Fibroblast of villous mesenchyme (primary cell): ENCODE results near the gene C16orf92. TPM values are rescaled to one million over a fixed set of nuclear protein-coding genes. Genes with fewer than 3 reads are reported as not detected.
A peak's percentile ranks its signal among the peaks of the same experiment; 100 is the strongest.

Experiments
- DNase-seq: peaks from one replicate; pipeline ENCODE4 v3.0.0-alpha.2; 2010; ENCODE audit warnings: low read depth
- H3K4me3 ChIP-seq: 2 replicates; pipeline ENCODE4 v1.5.1; 2011; ENCODE audit warnings: low read depth, mild to moderate bottlenecking, low read length
- CTCF ChIP-seq: IDR thresholded peaks from 2 replicates; pipeline ENCODE4 v1.5.1; 2012; ENCODE audit warnings: low read depth, mild to moderate bottlenecking, low read length; ENCODE audit not compliant: insufficient read depth
- total RNA-seq: library from RNA; depleted of rRNA; stranded (reverse); fragments of >200 nt; gene quantifications from 2 replicates; pipeline ENCODE4 v1.2.3, GENCODE V29; 2012

Gene C16orf92
- total RNA-seq, 1 donor: not detected

- no peak overlapping the region for H3K4me3 ChIP-seq
- DNase-seq: peak; percentile 60
- TF ChIP-seq CTCF: peak; percentile 29
These were observed 18.8 kb downstream of the C16orf92 start for GRCh38 chr16:30041841-30042240.

GRCh38 chr16:30046178-30046577, 23.2 kb downstream of the C16orf92 start:
- no peak overlapping the region for H3K4me3 ChIP-seq
- TF ChIP-seq CTCF: no peak

GRCh38 chr16:30046588-30046987, 23.6 kb downstream of the C16orf92 start:
- H3K4me3 ChIP-seq: no peak overlapping the region
- no peak for TF ChIP-seq CTCF
- DNase-seq: no peak

More at GRCh38 chr16:30046178-30046577, 23.2 kb downstream of the C16orf92 start:
- DNase-seq: no peak

GRCh38 chr16:30049871-30050270, 26.9 kb downstream of the C16orf92 start:
- no peak for DNase-seq
- TF ChIP-seq CTCF: no peak
- no peak overlapping the region for H3K4me3 ChIP-seq

GRCh38 chr16:30051518-30051917, 28.5 kb downstream of the C16orf92 start:
- no peak for DNase-seq
- no peak overlapping the region for H3K4me3 ChIP-seq
- TF ChIP-seq CTCF: no peak

GRCh38 chr16:30052671-30053372, 29.8 kb downstream of the C16orf92 start:
- no peak for TF ChIP-seq CTCF
- peak overlapping the region; percentile 86 for H3K4me3 ChIP-seq
- DNase-seq: peak; percentile 90
